ENCODE data around the gene FAM163A. TPM values are rescaled to one million over a fixed set of nuclear protein-coding genes. Genes with fewer than 3 reads are reported as not detected.

The FAM163A gene
- total RNA-seq, 2 experiments from 2014 or later: not detected

Other genes starting within 250 kb of the FAM163A start
- not detected for gene NPHS2, start 167.3 kb upstream of the FAM163A start, total RNA-seq
- not detected for gene TDRD5, start 151.5 kb upstream of the FAM163A start, total RNA-seq
- 10 to 100 TPM; 48.0 to 49.0 TPM for gene TOR1AIP2, start 134.5 kb downstream of the FAM163A start, total RNA-seq
- 10 to 100 TPM; 67.7 to 71.0 TPM for gene TOR1AIP1, start 139.0 kb downstream of the FAM163A start, total RNA-seq
- gene CEP350, start 211.5 kb downstream of the FAM163A start, total RNA-seq: 10 to 100 TPM; 59.3 to 65.1 TPM